Measurements from ENCODE around the gene RRM2. TPM values are rescaled to one million over a fixed set of nuclear protein-coding genes. Genes with fewer than 3 reads are reported as not detected.

RRM2 gene
- polyA plus RNA-seq, 1 donor from 2014 or later, result 0.57 TPM

DNA sequence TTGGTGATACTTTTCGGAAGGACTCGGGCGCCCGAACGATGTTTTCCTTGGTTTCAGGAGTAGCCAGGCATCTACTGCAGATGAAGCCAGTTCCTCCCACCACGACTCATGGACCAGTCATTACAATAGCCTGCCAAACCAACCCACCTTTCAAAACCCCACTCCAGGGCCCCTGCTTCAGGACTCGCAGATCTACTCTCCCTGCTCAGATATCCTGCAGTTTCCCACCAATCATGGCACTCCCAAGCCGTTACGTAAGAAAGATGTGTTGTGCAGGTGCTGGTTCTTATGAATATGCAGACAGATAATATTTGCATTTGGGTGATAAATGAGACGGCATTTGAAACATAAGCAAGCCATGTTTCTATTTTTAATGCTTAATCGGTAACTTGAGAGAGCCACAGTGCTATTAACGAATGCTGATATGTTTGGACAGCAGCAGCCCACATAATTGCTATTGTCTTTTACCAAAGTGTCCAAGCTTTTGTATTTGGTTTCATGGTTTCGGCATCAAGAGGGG lies 38.8 kb upstream of the RRM2 start:
- TF ChIP-seq MXI1 (conservative IDR thresholded peaks at IDR 0.05; ENCODE audit: poor library complexity, severe bottlenecking), result no peak
- no peak for TF ChIP-seq EP300 (conservative IDR thresholded peaks at IDR 0.05; ENCODE audit: poor library complexity, severe bottlenecking)
- no peak for TF ChIP-seq TAF1 (IDR thresholded peaks at IDR 0.05; ENCODE audit: low read depth)
- no peak for TF ChIP-seq SMC3 (conservative IDR thresholded peaks at IDR 0.05; ENCODE audit: poor library complexity)
- no peak for TF ChIP-seq RAD21 (conservative IDR thresholded peaks at IDR 0.05)
- TF ChIP-seq CTCF (IDR thresholded peaks at IDR 0.05; ENCODE audit: poor library complexity, severe bottlenecking), result no peak
- no peak for TF ChIP-seq EZH2 (IDR thresholded peaks at IDR 0.05; ENCODE audit: borderline replicate concordance, insufficient read depth, low read length, poor library complexity, severe bottlenecking)
- TF ChIP-seq REST (IDR thresholded peaks at IDR 0.05; ENCODE audit: borderline replicate concordance), result no peak
- TF ChIP-seq POLR2AphosphoS5 (IDR thresholded peaks at IDR 0.05), result no peak
- no peak overlapping the region for H3K4me2 ChIP-seq (ENCODE audit: low read length)
- no peaks in the 10 kb centered on the region for H3K9me2 ChIP-seq (ENCODE audit: insufficient read depth, low read length)
- no peak overlapping the region for H3K27ac ChIP-seq (ENCODE audit: low read length)
- H3K9me3 ChIP-seq (ENCODE audit: low read length), result no peaks in the 10 kb centered on the region
- no peaks in the 10 kb centered on the region for H3K36me3 ChIP-seq (ENCODE audit: insufficient read depth, low read length)
- peaks cover 35% of the 10 kb centered on the region for H3K27me3 ChIP-seq (ENCODE audit: insufficient read depth, low read depth, low read length)
- H2AFZ ChIP-seq (ENCODE audit: low read depth, low read length), result no peak overlapping the region
- H3K79me2 ChIP-seq (replicated peaks; ENCODE audit: insufficient read depth, low read length), result no peaks in the 10 kb centered on the region
- no peaks in the 10 kb centered on the region for H4K20me1 ChIP-seq (ENCODE audit: insufficient read depth)
- no peak overlapping the region for H3K4me3 ChIP-seq (ENCODE audit: low read length)
- no peaks in the 10 kb centered on the region for H3F3A ChIP-seq (ENCODE audit: insufficient read depth, low read length, poor library complexity, severe bottlenecking)
- no peak overlapping the region for H3K9ac ChIP-seq (ENCODE audit: low read length)

- no peak overlapping the region for H3K4me2 ChIP-seq (ENCODE audit: low read length)
- H3K36me3 ChIP-seq (ENCODE audit: insufficient read depth, low read length), result no peaks in the 10 kb centered on the region
- no peaks in the 10 kb centered on the region for H3K79me2 ChIP-seq (replicated peaks; ENCODE audit: insufficient read depth, low read length)
- H2AFZ ChIP-seq (ENCODE audit: low read depth, low read length), result no peak overlapping the region
- no peaks in the 10 kb centered on the region for H3K9me2 ChIP-seq (ENCODE audit: insufficient read depth, low read length)
- H4K20me1 ChIP-seq (ENCODE audit: insufficient read depth), result no peaks in the 10 kb centered on the region
- H3K9ac ChIP-seq (ENCODE audit: low read length), result no peak overlapping the region
- H3K4me3 ChIP-seq (ENCODE audit: low read length), result no peak overlapping the region
- no peak overlapping the region for H3K27ac ChIP-seq (ENCODE audit: low read length)
- no peak for TF ChIP-seq TAF1 (IDR thresholded peaks at IDR 0.05; ENCODE audit: low read depth)
- no peak for TF ChIP-seq CTCF (IDR thresholded peaks at IDR 0.05; ENCODE audit: poor library complexity, severe bottlenecking)
- TF ChIP-seq SMC3 (conservative IDR thresholded peaks at IDR 0.05; ENCODE audit: poor library complexity), result no peak
- no peak for TF ChIP-seq RAD21 (conservative IDR thresholded peaks at IDR 0.05)
- TF ChIP-seq POLR2AphosphoS5 (IDR thresholded peaks at IDR 0.05), result no peak
- no peak for TF ChIP-seq REST (IDR thresholded peaks at IDR 0.05; ENCODE audit: borderline replicate concordance)
- no peak for TF ChIP-seq EP300 (conservative IDR thresholded peaks at IDR 0.05; ENCODE audit: poor library complexity, severe bottlenecking)
- no peak for TF ChIP-seq MXI1 (conservative IDR thresholded peaks at IDR 0.05; ENCODE audit: poor library complexity, severe bottlenecking)
- no peak for TF ChIP-seq EZH2 (IDR thresholded peaks at IDR 0.05; ENCODE audit: borderline replicate concordance, insufficient read depth, low read length, poor library complexity, severe bottlenecking)
- no peaks in the 10 kb centered on the region for H3K9me3 ChIP-seq (ENCODE audit: low read length)
- H3K27me3 ChIP-seq (ENCODE audit: insufficient read depth, low read depth, low read length), result peaks cover 29% of the 10 kb centered on the region
- H3F3A ChIP-seq (ENCODE audit: insufficient read depth, low read length, poor library complexity, severe bottlenecking), result no peaks in the 10 kb centered on the region
These were observed 38.2 kb upstream of the RRM2 start for GRCh38 chr2:10084223-10084865.

Measured in neural cell (in vitro differentiated cells).